ENCODE measurements around the gene PCNX3.

Gene PCNX3

GRCh38 chr11:65617990-65618751, 2.6 kb downstream of the PCNX3 start:
- Histone ChIP-seq H3K4me3 (ENCODE audit: insufficient read length, low read depth) (no peak overlapping the region), H3K27me3 (ENCODE audit: insufficient read depth, insufficient read length) (no peaks in the 10 kb centered on the region), H3K9ac (ENCODE audit: insufficient read length, low read depth) (no peak overlapping the region), H3K9me3 (ENCODE audit: insufficient read depth, low read length) (no peaks in the 10 kb centered on the region), H3K36me3 (ENCODE audit: insufficient read depth, insufficient read length, low read length) (peaks cover 69% of the 10 kb centered on the region), H3K4me1 (ENCODE audit: insufficient read depth, insufficient read length) (peaks cover 19% of the 10 kb centered on the region)
- no peak for DNase-seq (ENCODE audit: low read depth, low spot score)
- no peak for TF ChIP-seq YY1 (IDR thresholded peaks at IDR 0.05; ENCODE audit: insufficient read depth, insufficient read length)
- no peak for TF ChIP-seq SUZ12 (IDR thresholded peaks at IDR 0.05; ENCODE audit: extremely low read depth, insufficient read depth, insufficient read length)
- TF ChIP-seq ZNF274 (IDR thresholded peaks at IDR 0.05; ENCODE audit: low read depth, low read length) = no peak

GRCh38 chr11:65618763-65619162, 3.2 kb downstream of the PCNX3 start:
- Histone ChIP-seq H3K9ac (ENCODE audit: insufficient read length, low read depth) (no peak overlapping the region), H3K4me3 (ENCODE audit: insufficient read length, low read depth) (no peak overlapping the region), H3K9me3 (ENCODE audit: insufficient read depth, low read length) (no peaks in the 10 kb centered on the region), H3K36me3 (ENCODE audit: insufficient read depth, insufficient read length, low read length) (peaks cover 73% of the 10 kb centered on the region), H3K27me3 (ENCODE audit: insufficient read depth, insufficient read length) (no peaks in the 10 kb centered on the region), H3K4me1 (ENCODE audit: insufficient read depth, insufficient read length) (peaks cover 16% of the 10 kb centered on the region)
- TF ChIP-seq YY1 (IDR thresholded peaks at IDR 0.05; ENCODE audit: insufficient read depth, insufficient read length) = no peak
- no peak for TF ChIP-seq ZNF274 (IDR thresholded peaks at IDR 0.05; ENCODE audit: low read depth, low read length)
- DNase-seq (ENCODE audit: low read depth, low spot score) = no peak

GRCh38 chr11:65619281-65619928, 3.8 kb downstream of the PCNX3 start:
- H3K4me3 ChIP-seq (ENCODE audit: insufficient read length, low read depth) = no peak overlapping the region
- no peaks in the 10 kb centered on the region for H3K27me3 ChIP-seq (ENCODE audit: insufficient read depth, insufficient read length)
- peak overlapping the region; percentile 56 for H3K9ac ChIP-seq (ENCODE audit: insufficient read length, low read depth)
- TF ChIP-seq SUZ12 (IDR thresholded peaks at IDR 0.05; ENCODE audit: extremely low read depth, insufficient read depth, insufficient read length) (no peak), ZNF274 (IDR thresholded peaks at IDR 0.05; ENCODE audit: low read depth, low read length) (no peak), YY1 (IDR thresholded peaks at IDR 0.05; ENCODE audit: insufficient read depth, insufficient read length) (no peak)
- peaks cover 20% of the 10 kb centered on the region for H3K4me1 ChIP-seq (ENCODE audit: insufficient read depth, insufficient read length)
- DNase-seq (ENCODE audit: low read depth, low spot score) = no peak
- H3K36me3 ChIP-seq (ENCODE audit: insufficient read depth, insufficient read length, low read length) = peaks cover 79% of the 10 kb centered on the region
- no peaks in the 10 kb centered on the region for H3K9me3 ChIP-seq (ENCODE audit: insufficient read depth, low read length)

GRCh38 chr11:65620666-65621065, 5.1 kb downstream of the PCNX3 start:
- Histone ChIP-seq H3K4me1 (ENCODE audit: insufficient read depth, insufficient read length) (peaks cover 21% of the 10 kb centered on the region), H3K9ac (ENCODE audit: insufficient read length, low read depth) (no peak overlapping the region), H3K27me3 (ENCODE audit: insufficient read depth, insufficient read length) (no peaks in the 10 kb centered on the region), H3K4me3 (ENCODE audit: insufficient read length, low read depth) (no peak overlapping the region), H3K9me3 (ENCODE audit: insufficient read depth, low read length) (no peaks in the 10 kb centered on the region), H3K36me3 (ENCODE audit: insufficient read depth, insufficient read length, low read length) (peaks cover 91% of the 10 kb centered on the region)
- DNase-seq (ENCODE audit: low read depth, low spot score) = no peak
- TF ChIP-seq YY1 (IDR thresholded peaks at IDR 0.05; ENCODE audit: insufficient read depth, insufficient read length) (no peak), ZNF274 (IDR thresholded peaks at IDR 0.05; ENCODE audit: low read depth, low read length) (no peak), SUZ12 (IDR thresholded peaks at IDR 0.05; ENCODE audit: extremely low read depth, insufficient read depth, insufficient read length) (no peak)

- Histone ChIP-seq H3K9ac (ENCODE audit: insufficient read length, low read depth) (no peak overlapping the region), H3K36me3 (ENCODE audit: insufficient read depth, insufficient read length, low read length) (peaks cover 96% of the 10 kb centered on the region), H3K27me3 (ENCODE audit: insufficient read depth, insufficient read length) (no peaks in the 10 kb centered on the region), H3K4me1 (ENCODE audit: insufficient read depth, insufficient read length) (peaks cover 21% of the 10 kb centered on the region), H3K9me3 (ENCODE audit: insufficient read depth, low read length) (no peaks in the 10 kb centered on the region), H3K4me3 (ENCODE audit: insufficient read length, low read depth) (no peak overlapping the region)
- no peak for TF ChIP-seq SUZ12 (IDR thresholded peaks at IDR 0.05; ENCODE audit: extremely low read depth, insufficient read depth, insufficient read length)
- TF ChIP-seq ZNF274 (IDR thresholded peaks at IDR 0.05; ENCODE audit: low read depth, low read length) = no peak
- TF ChIP-seq YY1 (IDR thresholded peaks at IDR 0.05; ENCODE audit: insufficient read depth, insufficient read length) = no peak
- DNase-seq (ENCODE audit: low read depth, low spot score) = no peak
These were observed 5.9 kb downstream of the PCNX3 start for GRCh38 chr11:65621460-65621859.

GRCh38 chr11:65622011-65622410, 6.4 kb downstream of the PCNX3 start:
- no peaks in the 10 kb centered on the region for H3K9me3 ChIP-seq (ENCODE audit: insufficient read depth, low read length)
- H3K4me1 ChIP-seq (ENCODE audit: insufficient read depth, insufficient read length) = peaks cover 18% of the 10 kb centered on the region
- no peak for DNase-seq (ENCODE audit: low read depth, low spot score)
- no peak overlapping the region for H3K4me3 ChIP-seq (ENCODE audit: insufficient read length, low read depth)
- no peaks in the 10 kb centered on the region for H3K27me3 ChIP-seq (ENCODE audit: insufficient read depth, insufficient read length)
- no peak overlapping the region for H3K9ac ChIP-seq (ENCODE audit: insufficient read length, low read depth)
- H3K36me3 ChIP-seq (ENCODE audit: insufficient read depth, insufficient read length, low read length) = peaks cover 97% of the 10 kb centered on the region
- TF ChIP-seq YY1 (IDR thresholded peaks at IDR 0.05; ENCODE audit: insufficient read depth, insufficient read length) (no peak), SUZ12 (IDR thresholded peaks at IDR 0.05; ENCODE audit: extremely low read depth, insufficient read depth, insufficient read length) (no peak), ZNF274 (IDR thresholded peaks at IDR 0.05; ENCODE audit: low read depth, low read length) (no peak)

- no peaks in the 10 kb centered on the region for H3K9me3 ChIP-seq (ENCODE audit: insufficient read depth, low read length)
- H3K4me1 ChIP-seq (ENCODE audit: insufficient read depth, insufficient read length) = peaks cover 12% of the 10 kb centered on the region
- DNase-seq (ENCODE audit: low read depth, low spot score) = no peak
- no peaks in the 10 kb centered on the region for H3K27me3 ChIP-seq (ENCODE audit: insufficient read depth, insufficient read length)
- no peak overlapping the region for H3K4me3 ChIP-seq (ENCODE audit: insufficient read length, low read depth)
- TF ChIP-seq YY1 (IDR thresholded peaks at IDR 0.05; ENCODE audit: insufficient read depth, insufficient read length) (no peak), SUZ12 (IDR thresholded peaks at IDR 0.05; ENCODE audit: extremely low read depth, insufficient read depth, insufficient read length) (no peak), ZNF274 (IDR thresholded peaks at IDR 0.05; ENCODE audit: low read depth, low read length) (no peak)
- peaks cover 97% of the 10 kb centered on the region for H3K36me3 ChIP-seq (ENCODE audit: insufficient read depth, insufficient read length, low read length)
- H3K9ac ChIP-seq (ENCODE audit: insufficient read length, low read depth) = no peak overlapping the region
These were observed 7.6 kb downstream of the PCNX3 start for GRCh38 chr11:65623177-65623576.
